Measurements from ENCODE around the gene MLN. TPM values are rescaled to one million over a fixed set of nuclear protein-coding genes. Genes with fewer than 3 reads are reported as not detected.

The MLN gene
- total RNA-seq, 1 experiment from 2014 or later: not detected

GRCh38 chr6:33828452-33828763 is 24.6 kb upstream of the MLN start:
- H3K4me3 ChIP-seq (replicated peaks in 1 of 2; ENCODE audit: low read depth in 1 of 2, low read length in 2 of 2): no peak overlapping the region
- no peak for ATAC-seq

GRCh38 chr6:33827546-33828451 is 24.0 kb upstream of the MLN start:
- H3K9me2 ChIP-seq (ENCODE audit: insufficient read depth): no peaks in the 10 kb centered on the region
- DNase-seq (ENCODE audit: low read depth, low spot score) (no peak), ATAC-seq (no peak)
- no peak overlapping the region for H3K9ac ChIP-seq (ENCODE audit: low read length)
- H3K4me2 ChIP-seq (ENCODE audit: low read length): no peak overlapping the region
- no peak overlapping the region for H3K27ac ChIP-seq (ENCODE audit: low read depth, low read length)
- H3K4me3 ChIP-seq (replicated peaks in 1 of 2; ENCODE audit: low read depth in 1 of 2, low read length in 2 of 2): no peak overlapping the region
- POLR2A ChIA-PET: no interaction called here
- no peaks in the 10 kb centered on the region for H4K20me1 ChIP-seq (ENCODE audit: insufficient read depth)
- H3K27me3 ChIP-seq (ENCODE audit: insufficient read depth, low read length): 0 out of 2 replicates have a peak, but pooled peaks cover 3% of the 10 kb centered on the region
- intact Hi-C loops (cut with micrococcal nuclease): no loop called here
- H3K9me3 ChIP-seq (ENCODE audit: control insufficient read depth in 1 of 2, insufficient read depth in 1 of 2, low read depth in 1 of 2, low read length in 2 of 2): no peaks in the 10 kb centered on the region
- CTCF ChIA-PET: no interaction called here
- H3K36me3 ChIP-seq (ENCODE audit: control insufficient read depth in 1 of 2, insufficient read depth in 2 of 2, low read length in 2 of 2): no peaks in the 10 kb centered on the region
- peaks cover 0 to 19% of the 10 kb centered on the region in 2 experiments; a peak in 3 of 4 replicates for H3K4me1 ChIP-seq (ENCODE audit: control insufficient read depth in 1 of 2, insufficient read depth in 2 of 2, low read length in 2 of 2)
- H2AFZ ChIP-seq (ENCODE audit: low read depth, low read length, poor library complexity, severe bottlenecking): no peak overlapping the region
- no peaks in the 10 kb centered on the region for H3K79me2 ChIP-seq (ENCODE audit: insufficient read depth, low read length)
- RAD21 ChIA-PET (ENCODE audit: low non-redundant PET in 1 of 2, low total read pairs in 2 of 2, uncharacterized antibody in 2 of 2, unreplicated experiment in 2 of 2): no interaction called here
- no TSS peak for BruUV-seq (replicated peaks)
- TF ChIP-seq ZBTB33 (IDR thresholded peaks at IDR 0.05; ENCODE audit: extremely low read depth, insufficient replicate concordance, low read length) (no peak), FOSL1 (IDR thresholded peaks at IDR 0.05; ENCODE audit: low read depth) (no peak), ELF1 (IDR thresholded peaks at IDR 0.05; ENCODE audit: borderline replicate concordance, low read depth) (no peak), TCF7L2 (IDR thresholded peaks at IDR 0.05; ENCODE audit: borderline replicate concordance, extremely low read depth, insufficient read depth, insufficient read length) (no peak), SP1 (IDR thresholded peaks at IDR 0.05; ENCODE audit: low read depth) (no peak), SRF (IDR thresholded peaks at IDR 0.05; ENCODE audit: low read depth) (no peak), POLR2AphosphoS5 (IDR thresholded peaks at IDR 0.05; ENCODE audit: low read depth, low read length) (no peak), ZNF274 (IDR thresholded peaks at IDR 0.05; ENCODE audit: low read depth, low read length) (no peak), SIN3A (IDR thresholded peaks at IDR 0.05; ENCODE audit: low read depth) (no peak), EZH2phosphoT487 (IDR thresholded peaks at IDR 0.05; ENCODE audit: borderline replicate concordance) (no peak), ZFX (IDR thresholded peaks at IDR 0.05) (no peak), REST (IDR thresholded peaks at IDR 0.05; ENCODE audit: low read depth) (no peak), ATF3 (IDR thresholded peaks at IDR 0.05) (no peak)

More at GRCh38 chr6:33828452-33828763, 24.6 kb upstream of the MLN start:
- DNase-seq (ENCODE audit: low read depth, low spot score): no peak
- Histone ChIP-seq H3K79me2 (ENCODE audit: insufficient read depth, low read length) (no peaks in the 10 kb centered on the region), H3K4me2 (ENCODE audit: low read length) (no peak overlapping the region), H2AFZ (ENCODE audit: low read depth, low read length, poor library complexity, severe bottlenecking) (no peak overlapping the region), H3K27ac (ENCODE audit: low read depth, low read length) (no peak overlapping the region), H4K20me1 (ENCODE audit: insufficient read depth) (no peaks in the 10 kb centered on the region), H3K9ac (ENCODE audit: low read length) (no peak overlapping the region), H3K4me1 (ENCODE audit: control insufficient read depth in 1 of 2, insufficient read depth in 2 of 2, low read length in 2 of 2) (peaks cover 0 to 16% of the 10 kb centered on the region in 2 experiments; a peak in 1 of 4 replicates), H3K9me3 (ENCODE audit: control insufficient read depth in 1 of 2, insufficient read depth in 1 of 2, low read depth in 1 of 2, low read length in 2 of 2) (no peaks in the 10 kb centered on the region), H3K27me3 (ENCODE audit: insufficient read depth, low read length) (0 out of 2 replicates have a peak, but pooled peaks cover 3% of the 10 kb centered on the region), H3K9me2 (ENCODE audit: insufficient read depth) (no peaks in the 10 kb centered on the region), H3K36me3 (ENCODE audit: control insufficient read depth in 1 of 2, insufficient read depth in 2 of 2, low read length in 2 of 2) (no peaks in the 10 kb centered on the region)
- TF ChIP-seq RAD21 (IDR thresholded peaks at IDR 0.05; ENCODE audit: low read depth): no peak
- TF ChIP-seq JUND (IDR thresholded peaks at IDR 0.05): no peak
- TF ChIP-seq SIN3A (IDR thresholded peaks at IDR 0.05; ENCODE audit: low read depth): no peak
- POLR2A ChIA-PET: no interaction called here
- RAD21 ChIA-PET (ENCODE audit: low non-redundant PET in 1 of 2, low total read pairs in 2 of 2, uncharacterized antibody in 2 of 2, unreplicated experiment in 2 of 2): no interaction called here
- intact Hi-C loops (cut with micrococcal nuclease): no loop called here
- BruUV-seq (replicated peaks): no TSS peak
- CTCF ChIA-PET: no interaction called here
